ENCODE results near the gene ZDHHC24. TPM values are rescaled to one million over a fixed set of nuclear protein-coding genes. Genes with fewer than 3 reads are reported as not detected.

ZDHHC24 gene
- total and polyA plus RNA-seq, 10 of the 15 experiments (the other 5 are each of a cell fraction or from before 2014, with no cell fraction given): 0.86 to 17.5 (median 6.8) TPM

DNA sequence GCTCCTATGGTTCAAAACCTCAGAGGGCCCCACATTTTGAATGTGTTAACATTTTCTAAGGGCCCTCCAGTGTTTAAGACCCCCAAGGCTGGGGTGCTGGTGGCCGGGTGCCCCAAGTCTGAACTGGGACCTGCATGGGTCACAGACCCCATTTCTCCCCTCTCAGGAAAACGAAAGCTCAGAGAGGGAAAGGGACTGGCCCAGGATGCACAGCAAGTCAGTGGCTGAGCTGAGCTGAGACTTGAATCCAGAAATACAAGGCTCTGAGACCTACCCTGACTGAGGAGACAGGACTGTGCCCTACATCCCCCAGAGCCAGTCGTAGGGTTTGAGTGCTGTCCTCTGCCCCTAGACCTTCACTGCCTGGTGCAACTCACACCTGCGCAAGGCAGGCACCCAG lies 5.0 kb upstream of the ZDHHC24 start:
- Histone ChIP-seq H3K4me2 (ENCODE audit: control insufficient read depth, insufficient read depth) (no peak overlapping the region), H4K20me1 (ENCODE audit: control insufficient read depth, insufficient read depth) (no peaks in the 10 kb centered on the region), H2AFZ (ENCODE audit: control insufficient read depth, low read depth, low read length) (no peak overlapping the region), H3K9ac (ENCODE audit: control insufficient read depth, insufficient read depth, low read length) (no peak overlapping the region), H3K27ac (ENCODE audit: control insufficient read depth, insufficient read depth) (no peak overlapping the region), H3K27me3 (replicated peaks in 1 of 2; ENCODE audit: control insufficient read depth in 2 of 2, insufficient read depth in 2 of 2, low read length in 1 of 2) (no peaks in the 10 kb centered on the region), H3K79me2 (ENCODE audit: control insufficient read depth, insufficient read depth, low read length) (no peaks in the 10 kb centered on the region), H3K9me3 (replicated peaks; ENCODE audit: control insufficient read depth, insufficient read depth, low read length) (no peaks in the 10 kb centered on the region), H3K4me3 (no peak overlapping the region), H3K4me1 (ENCODE audit: control insufficient read depth, insufficient read depth, low read length) (no peaks in the 10 kb centered on the region), H3K36me3 (ENCODE audit: control insufficient read depth in 2 of 2, insufficient read depth in 2 of 2, low read length in 1 of 2) (no peaks in the 10 kb centered on the region)
- 44% methylated on average over 4 of the region's 4 CpGs for WGBS (ENCODE audit: insufficient coverage, insufficient replicate concordance, low lambda C conversion rate, missing lambda C conversion rate)
- RAD21 ChIA-PET (ENCODE audit: unreplicated experiment): no interaction called here
- in situ Hi-C loops (cut with MboI): no loop called here
- SMC1A ChIA-PET (ENCODE audit: uncharacterized antibody, unreplicated experiment): interaction anchor here (1.7 kb wide), 1 partner anchor 127 kb away, joined by 3 read pairs; the partner anchor contains the start of gene RBM4B
- TF ChIP-seq WRNIP1 (IDR thresholded peaks at IDR 0.05; ENCODE audit: borderline replicate concordance, low read depth, low read length): no peak
- TF ChIP-seq, protein P1, sequence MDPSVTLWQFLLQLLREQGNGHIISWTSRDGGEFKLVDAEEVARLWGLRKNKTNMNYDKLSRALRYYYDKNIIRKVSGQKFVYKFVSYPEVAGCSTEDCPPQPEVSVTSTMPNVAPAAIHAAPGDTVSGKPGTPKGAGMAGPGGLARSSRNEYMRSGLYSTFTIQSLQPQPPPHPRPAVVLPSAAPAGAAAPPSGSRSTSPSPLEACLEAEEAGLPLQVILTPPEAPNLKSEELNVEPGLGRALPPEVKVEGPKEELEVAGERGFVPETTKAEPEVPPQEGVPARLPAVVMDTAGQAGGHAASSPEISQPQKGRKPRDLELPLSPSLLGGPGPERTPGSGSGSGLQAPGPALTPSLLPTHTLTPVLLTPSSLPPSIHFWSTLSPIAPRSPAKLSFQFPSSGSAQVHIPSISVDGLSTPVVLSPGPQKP (IDR thresholded peaks at IDR 0.05; ENCODE audit: low read depth, low read length): no peak
- no peak for TF ChIP-seq NRF1 (conservative IDR thresholded peaks at IDR 0.05; ENCODE audit: low read depth, low read length)
- no peak for TF ChIP-seq ZNF24 (IDR thresholded peaks at IDR 0.05)
- no peak for TF ChIP-seq RBBP5 (conservative IDR thresholded peaks at IDR 0.05)
- no peak for TF ChIP-seq RFX5 (IDR thresholded peaks at IDR 0.05; ENCODE audit: low read depth, low read length)
- TF ChIP-seq ZNF687 (IDR thresholded peaks at IDR 0.05): no peak
- no peak for TF ChIP-seq CBX5 (IDR thresholded peaks at IDR 0.05; ENCODE audit: low read depth)
- TF ChIP-seq, protein P2, sequence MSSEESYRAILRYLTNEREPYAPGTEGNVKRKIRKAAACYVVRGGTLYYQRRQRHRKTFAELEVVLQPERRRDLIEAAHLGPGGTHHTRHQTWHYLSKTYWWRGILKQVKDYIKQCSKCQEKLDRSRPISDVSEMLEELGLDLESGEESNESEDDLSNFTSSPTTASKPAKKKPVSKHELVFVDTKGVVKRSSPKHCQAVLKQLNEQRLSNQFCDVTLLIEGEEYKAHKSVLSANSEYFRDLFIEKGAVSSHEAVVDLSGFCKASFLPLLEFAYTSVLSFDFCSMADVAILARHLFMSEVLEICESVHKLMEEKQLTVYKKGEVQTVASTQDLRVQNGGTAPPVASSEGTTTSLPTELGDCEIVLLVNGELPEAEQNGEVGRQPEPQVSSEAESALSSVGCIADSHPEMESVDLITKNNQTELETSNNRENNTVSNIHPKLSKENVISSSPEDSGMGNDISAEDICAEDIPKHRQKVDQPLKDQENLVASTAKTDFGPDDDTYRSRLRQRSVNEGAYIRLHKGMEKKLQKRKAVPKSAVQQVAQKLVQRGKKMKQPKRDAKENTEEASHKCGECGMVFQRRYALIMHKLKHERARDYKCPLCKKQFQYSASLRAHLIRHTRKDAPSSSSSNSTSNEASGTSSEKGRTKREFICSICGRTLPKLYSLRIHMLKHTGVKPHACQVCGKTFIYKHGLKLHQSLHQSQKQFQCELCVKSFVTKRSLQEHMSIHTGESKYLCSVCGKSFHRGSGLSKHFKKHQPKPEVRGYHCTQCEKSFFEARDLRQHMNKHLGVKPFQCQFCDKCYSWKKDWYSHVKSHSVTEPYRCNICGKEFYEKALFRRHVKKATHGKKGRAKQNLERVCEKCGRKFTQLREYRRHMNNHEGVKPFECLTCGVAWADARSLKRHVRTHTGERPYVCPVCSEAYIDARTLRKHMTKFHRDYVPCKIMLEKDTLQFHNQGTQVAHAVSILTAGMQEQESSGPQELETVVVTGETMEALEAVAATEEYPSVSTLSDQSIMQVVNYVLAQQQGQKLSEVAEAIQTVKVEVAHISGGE (CRISPR knock-in tag; IDR thresholded peaks at IDR 0.05): no peak
- no peak for TF ChIP-seq HDGF (IDR thresholded peaks at IDR 0.05)
- no peak for TF ChIP-seq RCOR1 (conservative IDR thresholded peaks at IDR 0.05; ENCODE audit: low read depth, low read length)
- CTCF ChIA-PET: no interaction called here
- intact Hi-C loops (cut with micrococcal nuclease; ENCODE audit: unreplicated experiment): no loop called here
- POLR2A ChIA-PET: interaction anchor here (0.6 kb wide), 1 partner anchor 203 kb away, joined by 3 read pairs; no protein-coding TSS in a partner anchor
- FAIRE-seq (no peak), ATAC-seq (no peak), DNase-seq (ENCODE audit: low read depth, low spot score) (no peak)
- BruUV-seq (replicated peaks): no TSS peak

All from GM12878 (cell line).